H1 (cell line): ENCODE data around the gene KCNMB4. TPM values are rescaled to one million over a fixed set of nuclear protein-coding genes. Genes with fewer than 3 reads are reported as not detected.

ENCODE experiments used
- CTCF ChIA-PET: fragments of 300-600 bp; sonication (Branson Sonifier 250); formaldehyde crosslinking; loops from one replicate; lab custom pipeline; 2021; ENCODE audit not compliant: partially characterized antibody; lab: Charles Lee
- POLR2A ChIA-PET: fragments of 300-600 bp; sonication (Branson Sonifier 250); formaldehyde crosslinking; loops from one replicate; lab custom pipeline; 2021; ENCODE audit warnings: inconsistent platforms; ENCODE audit not compliant: partially characterized antibody; lab: Charles Lee
- DNase-seq, 2 experiments: peaks; one replicate each; pipeline versions ENCODE4 v3.0.0 to v3.0.0-alpha.2; 2010 to 2022; ENCODE audit warnings: low spot score in 2 of 2, low read depth in 1 of 2, mixed read lengths in 1 of 2
- FAIRE-seq: peaks from 2 replicates; lab custom pipeline; 2011; peaks lifted over from hg19 to GRCh38; lab: Jason Lieb, UNC
- H2AFZ ChIP-seq: 2 replicates; pipeline ENCODE4 v1.8.1; 2012; ENCODE audit warnings: low read length, inconsistent platforms
- H2AK5ac ChIP-seq: 2 replicates; pipeline ENCODE4 v1.6.1; 2013; ENCODE audit warnings: low read depth, low read length
- H2BK120ac ChIP-seq: replicated peaks from 2 replicates; pipeline ENCODE3; 2013; ENCODE audit warnings: low read depth, low read length, inconsistent platforms
- H2BK12ac ChIP-seq: 2 replicates; pipeline ENCODE4 v1.6.1; 2013; ENCODE audit warnings: low read depth, low read length
- H2BK15ac ChIP-seq: 2 replicates; pipeline ENCODE4 v1.6.1; 2013; ENCODE audit warnings: low read length
- H2BK20ac ChIP-seq: 2 replicates; pipeline ENCODE4 v1.6.1; 2013; ENCODE audit warnings: low read length
- H2BK5ac ChIP-seq: 2 replicates; pipeline ENCODE4 v1.6.1; 2013; ENCODE audit warnings: low read depth, low read length
- H3K14ac ChIP-seq: 2 replicates; pipeline ENCODE4 v1.6.1; 2013; ENCODE audit warnings: inconsistent platforms; ENCODE audit not compliant: insufficient read length
- H3K18ac ChIP-seq: 2 replicates; pipeline ENCODE4 v1.6.1; 2013; ENCODE audit warnings: low read length; ENCODE audit errors: extremely low read depth
- H3K23ac ChIP-seq: 2 replicates; pipeline ENCODE4 v1.6.1; 2013; ENCODE audit warnings: inconsistent platforms; ENCODE audit not compliant: insufficient read length
- H3K23me2 ChIP-seq: 2 replicates; pipeline ENCODE4 v1.6.1; 2013; ENCODE audit warnings: low read depth, low read length
- H3K27ac ChIP-seq: 2 replicates; pipeline ENCODE4 v1.6.1; 2011; ENCODE audit warnings: low read depth, low read length, inconsistent platforms
- H3K27me3 ChIP-seq, 4 experiments: replicated peaks in 1 of 4; 1 replicate in 1 of 4; 2 replicates in 3 of 4; pipeline versions ENCODE4 v1.6.1 to v1.8.1; 2011 to 2013; ENCODE audit warnings: low read length in 3 of 4, mild to moderate bottlenecking in 3 of 4, inconsistent platforms in 2 of 4, mixed read lengths in 2 of 4, moderate library complexity in 1 of 4; ENCODE audit not compliant: control insufficient read depth in 3 of 4, insufficient read depth in 3 of 4; ENCODE audit errors: extremely low read depth in 1 of 4
- H3K36me3 ChIP-seq, 4 experiments: 2 replicates each; pipeline versions ENCODE4 v1.6.1 to v1.8.1; 2011 to 2013; ENCODE audit warnings: mild to moderate bottlenecking in 4 of 4, low read length in 3 of 4, moderate library complexity in 2 of 4, control low read depth in 1 of 4, inconsistent platforms in 1 of 4; ENCODE audit not compliant: insufficient read depth in 4 of 4, control insufficient read depth in 2 of 4
- H3K4ac ChIP-seq: replicated peaks from 2 replicates; pipeline ENCODE3; 2013; ENCODE audit warnings: low read length, low read depth, mixed read lengths, inconsistent platforms; ENCODE audit not compliant: insufficient read length
- H3K4me1 ChIP-seq, 4 experiments: replicated peaks in 1 of 4; 1 replicate in 1 of 4; 2 replicates in 3 of 4; pipeline versions ENCODE4 v1.6.1 to v1.8.1; 2011 to 2013; ENCODE audit warnings: low read length in 3 of 4, inconsistent platforms in 2 of 4, mixed read lengths in 1 of 4; ENCODE audit not compliant: insufficient read depth in 4 of 4, control insufficient read depth in 3 of 4
- H3K4me2 ChIP-seq, 2 experiments: 2 replicates each; pipeline versions ENCODE4 v1.6.1 to v1.8.1; 2011 to 2013; ENCODE audit warnings: low read depth in 2 of 2, low read length in 2 of 2, control low read depth in 1 of 2, inconsistent platforms in 1 of 2, mild to moderate bottlenecking in 1 of 2; ENCODE audit not compliant: insufficient read depth in 1 of 2
- H3K4me3 ChIP-seq, 4 experiments: fragments of 200-600, 300-600 bp in 1 of 4; sonication (generic), shearing (Covaris generic), sonication (Bioruptor Twin) in 1 of 4; 2 replicates each; pipeline versions ENCODE4 v1.5.1 to v1.8.1; 2011 to 2016; ENCODE audit warnings: low read length in 4 of 4, low read depth in 3 of 4, control low read depth in 2 of 4, inconsistent platforms in 2 of 4, mild to moderate bottlenecking in 2 of 4, mixed read lengths in 1 of 4, moderate library complexity in 1 of 4; ENCODE audit not compliant: insufficient read depth in 2 of 4; ENCODE audit errors: extremely low read depth in 1 of 4
- H3K56ac ChIP-seq: replicated peaks from 2 replicates; pipeline ENCODE3; 2013; ENCODE audit warnings: low read depth, mild to moderate bottlenecking, mixed read lengths, low read length, inconsistent platforms; ENCODE audit not compliant: insufficient read length
- H3K79me1 ChIP-seq: 2 replicates; pipeline ENCODE4 v1.6.1; 2013; ENCODE audit warnings: low read depth, low read length, control low read depth
- H3K79me2 ChIP-seq, 2 experiments: 2 replicates each; pipeline versions ENCODE4 v1.6.1 to v1.8.1; 2012 to 2013; ENCODE audit warnings: low read length in 2 of 2, mild to moderate bottlenecking in 2 of 2, inconsistent platforms in 1 of 2; ENCODE audit not compliant: insufficient read depth in 2 of 2, control insufficient read depth in 1 of 2
- H3K9ac ChIP-seq, 4 experiments: replicated peaks in 1 of 4; 1 replicate in 1 of 4; 2 replicates in 3 of 4; pipeline versions ENCODE4 v1.6.1 to v1.8.1; 2011 to 2013; ENCODE audit warnings: low read depth in 3 of 4, low read length in 3 of 4, control low read depth in 2 of 4, mild to moderate bottlenecking in 2 of 4, moderate library complexity in 2 of 4, inconsistent platforms in 1 of 4; ENCODE audit errors: extremely low read depth in 1 of 4
- H3K9me3 ChIP-seq, 2 experiments: 2 replicates each; pipeline versions ENCODE4 v1.6.1 to v1.8.1; 2012 to 2013; ENCODE audit warnings: mild to moderate bottlenecking in 2 of 2, moderate library complexity in 2 of 2, control low read depth in 1 of 2, inconsistent platforms in 1 of 2, low read depth in 1 of 2, low read length in 1 of 2, mixed read lengths in 1 of 2; ENCODE audit not compliant: insufficient read depth in 2 of 2
- H4K20me1 ChIP-seq, 2 experiments: replicated peaks in 1 of 2; 2 replicates each; pipeline versions ENCODE3 to v1.8.1; 2011 to 2013; ENCODE audit warnings: inconsistent platforms in 2 of 2, low read length in 2 of 2, mild to moderate bottlenecking in 1 of 2; ENCODE audit not compliant: insufficient read depth in 2 of 2, control insufficient read depth in 1 of 2
- H4K5ac ChIP-seq: 2 replicates; pipeline ENCODE4 v1.6.1; 2013; ENCODE audit warnings: low read length, low read depth, mixed read lengths, inconsistent platforms; ENCODE audit not compliant: insufficient read length
- H4K8ac ChIP-seq: 2 replicates; pipeline ENCODE4 v1.8.0; 2013; ENCODE audit warnings: mild to moderate bottlenecking, moderate library complexity, low read length, inconsistent platforms; ENCODE audit not compliant: insufficient read depth; ENCODE audit errors: extremely low read depth
- H4K91ac ChIP-seq: replicated peaks from 2 replicates; pipeline ENCODE3; 2013; ENCODE audit warnings: low read length, mixed read lengths, inconsistent platforms; ENCODE audit not compliant: insufficient read length
- CREB1 ChIP-seq: IDR thresholded peaks from 2 replicates; pipeline ENCODE4 v1.6.1; 2012; ENCODE audit warnings: inconsistent platforms
- KDM4A ChIP-seq: IDR thresholded peaks from one replicate; pipeline ENCODE4 v1.7.1; 2012; ENCODE audit warnings: low read depth, mild to moderate bottlenecking, moderate library complexity, low read length, inconsistent platforms; ENCODE audit not compliant: severe bottlenecking
- SP1 ChIP-seq: IDR thresholded peaks from 2 replicates; pipeline ENCODE4 v1.6.1; 2011; ENCODE audit warnings: low read depth, low read length
- WGBS, 2 experiments: shearing (Covaris generic) in 1 of 2; methylation state at CpG; one replicate each; pipeline versions ENCODE4 v1.1.6 to v1.1.7; 2013 to 2015; ENCODE audit warnings: low lambda C conversion rate in 2 of 2, mixed read lengths in 2 of 2, inconsistent platforms in 1 of 2, low coverage in 1 of 2, missing lambda C conversion rate in 1 of 2; ENCODE audit not compliant: insufficient replicate concordance in 2 of 2, insufficient coverage in 1 of 2, insufficient read length in 1 of 2; ENCODE audit errors: extremely low coverage in 1 of 2, missing lambda C conversion rate in 1 of 2; 5-methylcytosine and 5-hydroxymethylcytosine counted together
- polyA plus RNA-seq, 7 experiments: library from polyadenylated mRNA; depleted of rRNA in 3 of 7; stranded (reverse) in 5 of 7; unstranded in 2 of 7; fragments of >200 nt in 5 of 7; fragments of 200-250 nt in 2 of 7; gene quantifications; 1 replicate in 5 of 7; 2 replicates in 1 of 7; 4 replicates in 1 of 7; pipeline versions ENCODE4 v1.2.1 to v1.2.3, GENCODE V29; 2011 to 2013; ENCODE audit warnings: missing spikeins in 2 of 7, mixed read lengths in 2 of 7
- small RNA-seq: library from polyadenylated mRNA; stranded (forward); fragments of <200 nt; extraction: miRNeasy Mini kit (QIAGEN cat#:217004); gene quantifications from one replicate; pipeline ENCODE3, GENCODE V24; 2013; ENCODE audit not compliant: insufficient read depth
- total RNA-seq: library from RNA; stranded (reverse); fragmentation: NEBNext Ultra II Directional; extraction: Animal tissue kit (Norgen Biotek cat#: 25700); gene quantifications from 2 replicates; pipeline ENCODE4 v1.2.1, GENCODE V29; 2021

The KCNMB4 gene
- total and polyA plus RNA-seq, 2 of the 8 experiments (the other 6 are each of a cell fraction or from before 2014, with no cell fraction given) = 10.9 to 16.0 TPM

- WGBS, 2 experiments = 71% methylated on average over 1 of the region's 1 CpG; no CpG with 5 or more reads in 1 of the 2 experiments
- H3K23me2 ChIP-seq = no peaks in the 10 kb centered on the region
- POLR2A ChIA-PET = no interaction called here
These were observed 116.7 kb downstream of the KCNMB4 start for GRCh38 chr12:70482764-70483163.

More at GRCh38 chr12:70482764-70483163, 116.7 kb downstream of the KCNMB4 start:
- FAIRE-seq (no peak), DNase-seq (no peak)
- CTCF ChIA-PET = interaction anchor here (0.7 kb wide), 1 partner anchor 273 kb away, joined by 3 read pairs; no protein-coding TSS in a partner anchor
- Histone ChIP-seq H3K23ac (no peak overlapping the region), H4K8ac (no peak overlapping the region), H3K14ac (no peak overlapping the region), H3K4me1 (no peaks in the 10 kb centered on the region), H2BK20ac (no peak overlapping the region), H4K20me1 (no peaks in the 10 kb centered on the region), H3K4me3 (no peak overlapping the region), H2BK120ac (no peak overlapping the region), H2BK15ac (no peak overlapping the region), H3K18ac (no peak overlapping the region), H2BK12ac (no peak overlapping the region), H3K56ac (no peak overlapping the region), H2BK5ac (no peak overlapping the region), H3K27ac (no peak overlapping the region)
- TF ChIP-seq CREB1 (no peak), SP1 (no peak), KDM4A (no peak)
- TF ChIP-seq, all 59 proteins: peak for 0
- Histone ChIP-seq H3K4ac (no peak overlapping the region), H2AFZ (no peak overlapping the region), H4K91ac (no peak overlapping the region), H3K36me3 (no peaks in the 10 kb centered on the region), H3K79me2 (no peaks in the 10 kb centered on the region), H2AK5ac (no peak overlapping the region), H3K9me3 (no peaks in the 10 kb centered on the region), H4K5ac (no peak overlapping the region), H3K9ac (no peak overlapping the region), H3K79me1 (no peaks in the 10 kb centered on the region), H3K27me3 (no peaks in the 10 kb centered on the region), H3K4me2 (no peak overlapping the region)

Small RNA genes lying within 50 kb of the gene (small RNA-seq; reads per million reads assigned to genes)
- not detected for gene RNU4-65P

Other genes starting within 250 kb of the KCNMB4 start
- gene CNOT2, start 122.9 kb upstream of the KCNMB4 start, total RNA-seq = 64.8 and 70.7 TPM in 2 replicates
- 48.8 and 61.2 TPM in 2 replicates for gene CNOT2, start 122.9 kb upstream of the KCNMB4 start, polyA plus RNA-seq (2011; rRNA removed)